PC-3 (cell line): Measurements from ENCODE around the gene FKBP15. TPM values are rescaled to one million over a fixed set of nuclear protein-coding genes. Genes with fewer than 3 reads are reported as not detected.

Source experiments
- ATAC-seq: fragments of 200-7000 bp; cut with Tn5 transposase; 2 replicates; pipeline ENCODE4 v1.9.1; 2020; ENCODE audit warnings: mild to moderate bottlenecking, moderate library complexity
- BruUV-seq: library from RNA; stranded (reverse); fragments of 400-500 nt; replicated peaks from 2 replicates; lab custom pipeline; 2021; lab: Mats Ljungman, UMichigan
- CTCF ChIA-PET: fragments of 300-600 bp; sonication (Branson Sonifier 250); formaldehyde crosslinking; loops from one replicate; lab custom pipeline; 2022; ENCODE audit warnings: antibody characterized with exemption; lab: Charles Lee
- POLR2A ChIA-PET: fragments of 300-600 bp; sonication (Branson Sonifier 250); formaldehyde crosslinking; loops from one replicate; lab custom pipeline; 2022; ENCODE audit warnings: antibody characterized with exemption; ENCODE audit not compliant: unreplicated experiment; lab: Charles Lee
- DNase-seq: peaks from one replicate; pipeline ENCODE4 v3.0.0-alpha.2; 2015
- H2AFZ ChIP-seq: fragments of 300-600 bp; sonication (generic); 2 replicates; pipeline ENCODE4 v1.6.0; 2016; ENCODE audit warnings: antibody characterized with exemption, low read length
- H3F3A ChIP-seq: fragments of 300-600 bp; sonication (generic); one replicate; pipeline ENCODE4 v1.6.0; 2017; ENCODE audit warnings: antibody characterized with exemption, low read length, control low read depth, mild to moderate bottlenecking; ENCODE audit not compliant: unreplicated experiment
- H3K27ac ChIP-seq: fragments of 300-600 bp; sonication (generic); 2 replicates; pipeline ENCODE4 v1.5.1; 2016; ENCODE audit warnings: mild to moderate bottlenecking, low read length
- H3K27me3 ChIP-seq: fragments of 300-600 bp; sonication (generic); 2 replicates; pipeline ENCODE4 v1.6.1; 2016; ENCODE audit warnings: low read length, mixed read lengths
- H3K36me3 ChIP-seq: fragments of 300-600 bp; sonication (generic); 2 replicates; pipeline ENCODE4 v1.6.1; 2016; ENCODE audit warnings: low read depth, mixed run types, low read length, mixed read lengths
- H3K4me1 ChIP-seq: fragments of 300-600 bp; sonication (generic); 2 replicates; pipeline ENCODE4 v1.5.1; 2016; ENCODE audit warnings: low read length; ENCODE audit not compliant: insufficient read depth
- H3K4me2 ChIP-seq: fragments of 300-600 bp; sonication (generic); 2 replicates; pipeline ENCODE4 v1.6.0; 2016; ENCODE audit warnings: low read length
- H3K4me3 ChIP-seq: fragments of 300-600 bp; sonication (generic); 2 replicates; pipeline ENCODE4 v1.5.1; 2016; ENCODE audit warnings: mild to moderate bottlenecking, low read length, mixed read lengths
- H3K79me2 ChIP-seq: fragments of 300-600 bp; sonication (generic); 2 replicates; pipeline ENCODE4 v1.6.1; 2017; ENCODE audit warnings: low read length, mixed read lengths
- H3K9ac ChIP-seq: fragments of 300-600 bp; sonication (generic); 2 replicates; pipeline ENCODE4 v1.6.0; 2016; ENCODE audit warnings: mild to moderate bottlenecking, low read length
- H3K9me2 ChIP-seq: fragments of 300-600 bp; sonication (generic); replicated peaks from 2 replicates; pipeline ENCODE4 v1.6.1; 2016; ENCODE audit warnings: mixed run types, low read length, mixed read lengths
- H3K9me3 ChIP-seq: fragments of 300-600 bp; sonication (generic); 2 replicates; pipeline ENCODE4 v1.6.1; 2016; ENCODE audit warnings: low read length, mixed read lengths
- H4K20me1 ChIP-seq: fragments of 300-600 bp; sonication (generic); 2 replicates; pipeline ENCODE4 v1.6.1; 2016; ENCODE audit warnings: low read length, mixed read lengths
- CTCF ChIP-seq: fragments of 300-600 bp; sonication (generic); conservative IDR thresholded peaks from 2 replicates; pipeline ENCODE4 v1.5.1; 2017; ENCODE audit warnings: antibody characterized with exemption, low read depth, mild to moderate bottlenecking, low read length
- EZH2 ChIP-seq: fragments of 300-600 bp; sonication (generic); IDR thresholded peaks from one replicate; pipeline ENCODE4 v1.6.1; 2017; ENCODE audit warnings: antibody characterized with exemption, mild to moderate bottlenecking, low read length; ENCODE audit not compliant: unreplicated experiment
- EZH2phosphoT487 ChIP-seq: fragments of 300-600 bp; sonication (generic); IDR thresholded peaks from 2 replicates; pipeline ENCODE4 v1.6.1; 2018; ENCODE audit warnings: mild to moderate bottlenecking, antibody characterized with exemption, low read length, borderline replicate concordance
- intact Hi-C: fragments of 100-400 bp; cut with micrococcal nuclease; formaldehyde crosslinking; loops from 2 replicates; pipeline ENCODE4 v1.9.0; 2023
- total RNA-seq: library from RNA; depleted of rRNA; stranded (reverse); fragments of >200 nt; gene quantifications from 2 replicates; pipeline ENCODE4 v1.2.3, GENCODE V29; 2014

The FKBP15 gene
- total RNA-seq, 1 experiment from 2014 or later: 15.0 TPM

- ChIA-PET POLR2A (no interaction called here), CTCF (interaction anchor here (0.7 kb wide), 1 partner anchor 879 kb away, joined by 7 read pairs; no protein-coding TSS in a partner anchor)
- Histone ChIP-seq H4K20me1 (no peaks in the 10 kb centered on the region), H3K9me2 (no peaks in the 10 kb centered on the region), H3K79me2 (peaks cover 37% of the 10 kb centered on the region), H3K27ac (no peak overlapping the region), H2AFZ (no peak overlapping the region), H3K27me3 (no peaks in the 10 kb centered on the region), H3K4me3 (no peak overlapping the region), H3K9ac (no peak overlapping the region), H3K9me3 (no peaks in the 10 kb centered on the region), H3K36me3 (no peaks in the 10 kb centered on the region), H3F3A (no peaks in the 10 kb centered on the region), H3K4me1 (peaks cover 12% of the 10 kb centered on the region), H3K4me2 (no peak overlapping the region)
- TF ChIP-seq EZH2phosphoT487 (no peak), EZH2 (no peak), CTCF (no peak)
- BruUV-seq: no TSS peak
- ATAC-seq (no peak), DNase-seq (peak; percentile 48)
- intact Hi-C loops: no loop called here
Measured at GRCh38 chr9:113215132-113215531, 5.9 kb downstream of the FKBP15 start.

GRCh38 chr9:113210815-113211214 lies 10.3 kb downstream of the FKBP15 start:
- Histone ChIP-seq H3K79me2 (no peaks in the 10 kb centered on the region), H3K4me2 (no peak overlapping the region), H3K4me3 (no peak overlapping the region), H2AFZ (no peak overlapping the region), H3K9me2 (no peaks in the 10 kb centered on the region), H3K9me3 (no peaks in the 10 kb centered on the region), H3K9ac (no peak overlapping the region), H3K36me3 (no peaks in the 10 kb centered on the region), H3K4me1 (no peaks in the 10 kb centered on the region), H3K27me3 (no peaks in the 10 kb centered on the region), H4K20me1 (no peaks in the 10 kb centered on the region), H3K27ac (no peak overlapping the region), H3F3A (no peaks in the 10 kb centered on the region)
- DNase-seq (no peak), ATAC-seq (no peak)
- intact Hi-C loops: no loop called here
- BruUV-seq: no TSS peak
- no peak for TF ChIP-seq EZH2
- TF ChIP-seq EZH2phosphoT487: no peak
- no peak for TF ChIP-seq CTCF
- ChIA-PET CTCF (no interaction called here), POLR2A (no interaction called here)

- Histone ChIP-seq H3K79me2 (no peaks in the 10 kb centered on the region), H3F3A (no peaks in the 10 kb centered on the region), H3K4me1 (no peaks in the 10 kb centered on the region), H4K20me1 (no peaks in the 10 kb centered on the region), H3K4me2 (no peak overlapping the region), H3K36me3 (no peaks in the 10 kb centered on the region), H3K9ac (no peak overlapping the region), H3K27ac (no peak overlapping the region), H3K9me3 (no peaks in the 10 kb centered on the region), H2AFZ (no peak overlapping the region), H3K4me3 (no peak overlapping the region), H3K27me3 (no peaks in the 10 kb centered on the region), H3K9me2 (no peaks in the 10 kb centered on the region)
- BruUV-seq: no TSS peak
- intact Hi-C loops: no loop called here
- no peak for TF ChIP-seq EZH2phosphoT487
- TF ChIP-seq CTCF: no peak
- no peak for TF ChIP-seq EZH2
- POLR2A ChIA-PET: no interaction called here
- DNase-seq (no peak), ATAC-seq (no peak)
- CTCF ChIA-PET: no interaction called here
Measured at GRCh38 chr9:113205861-113206260, 15.2 kb downstream of the FKBP15 start.
